BJ (cell line): ENCODE measurements around the gene MRPS6. TPM values are rescaled to one million over a fixed set of nuclear protein-coding genes. Genes with fewer than 3 reads are reported as not detected.

Source experiments
- CTCF ChIA-PET: fragments of 350-600 bp; formaldehyde crosslinking; extraction: SDS; loops from one replicate; lab custom pipeline; 2021; ENCODE audit warnings: antibody characterized with exemption, inconsistent platforms; lab: Yijun Ruan, JAX
- POLR2A ChIA-PET: fragments of 300-600 bp; sonication (Branson Sonifier 250); formaldehyde crosslinking; extraction: SDS; loops from one replicate; lab custom pipeline; 2021; ENCODE audit warnings: antibody characterized with exemption; lab: Charles Lee
- DNase-seq: peaks from one replicate; pipeline ENCODE4 v3.0.0-alpha.2; 2011; ENCODE audit warnings: low read depth
- H3K27me3 ChIP-seq: 2 replicates; pipeline ENCODE4 v1.6.0; 2011; ENCODE audit warnings: low read length; ENCODE audit not compliant: control insufficient read depth, insufficient read depth
- H3K36me3 ChIP-seq: 2 replicates; pipeline ENCODE4 v1.5.1; 2011; ENCODE audit warnings: low read length; ENCODE audit not compliant: control insufficient read depth, insufficient read depth
- H3K4me3 ChIP-seq: 2 replicates; pipeline ENCODE4 v1.5.1; 2011; ENCODE audit warnings: low read depth, mild to moderate bottlenecking, control low read depth, low read length
- polyA plus RNA-seq: library from polyadenylated mRNA; depleted of rRNA; stranded (reverse); fragments of >200 nt; gene quantifications from 2 replicates; pipeline ENCODE4 v1.2.3, GENCODE V29; 2011
- TF ChIP-seq, protein P1 (sequence below): IDR thresholded peaks from 2 replicates; pipeline ENCODE4 v1.5.1; 2011; ENCODE audit warnings: low read depth, mild to moderate bottlenecking, control low read depth, inconsistent platforms, low read length, moderate library complexity; ENCODE audit not compliant: insufficient read depth

MRPS6 gene
- polyA plus RNA-seq, 1 experiment, result 13.8 TPM

- Histone ChIP-seq H3K27me3 (no peaks in the 10 kb centered on the region), H3K36me3 (no peaks in the 10 kb centered on the region), H3K4me3 (no peak overlapping the region)
- POLR2A ChIA-PET, result no interaction called here
- CTCF ChIA-PET, result no interaction called here
- DNase-seq, result no peak
- TF ChIP-seq, protein P1, sequence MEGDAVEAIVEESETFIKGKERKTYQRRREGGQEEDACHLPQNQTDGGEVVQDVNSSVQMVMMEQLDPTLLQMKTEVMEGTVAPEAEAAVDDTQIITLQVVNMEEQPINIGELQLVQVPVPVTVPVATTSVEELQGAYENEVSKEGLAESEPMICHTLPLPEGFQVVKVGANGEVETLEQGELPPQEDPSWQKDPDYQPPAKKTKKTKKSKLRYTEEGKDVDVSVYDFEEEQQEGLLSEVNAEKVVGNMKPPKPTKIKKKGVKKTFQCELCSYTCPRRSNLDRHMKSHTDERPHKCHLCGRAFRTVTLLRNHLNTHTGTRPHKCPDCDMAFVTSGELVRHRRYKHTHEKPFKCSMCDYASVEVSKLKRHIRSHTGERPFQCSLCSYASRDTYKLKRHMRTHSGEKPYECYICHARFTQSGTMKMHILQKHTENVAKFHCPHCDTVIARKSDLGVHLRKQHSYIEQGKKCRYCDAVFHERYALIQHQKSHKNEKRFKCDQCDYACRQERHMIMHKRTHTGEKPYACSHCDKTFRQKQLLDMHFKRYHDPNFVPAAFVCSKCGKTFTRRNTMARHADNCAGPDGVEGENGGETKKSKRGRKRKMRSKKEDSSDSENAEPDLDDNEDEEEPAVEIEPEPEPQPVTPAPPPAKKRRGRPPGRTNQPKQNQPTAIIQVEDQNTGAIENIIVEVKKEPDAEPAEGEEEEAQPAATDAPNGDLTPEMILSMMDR, result no peak
These were observed 75.0 kb downstream of the MRPS6 start for GRCh38 chr21:34148419-34148804.

- CTCF ChIA-PET, result interaction anchor here (0.6 kb wide), 2 partner anchors 18 to 227 kb away, joined by 3 read pairs; no protein-coding TSS in a partner anchor
- no peaks in the 10 kb centered on the region for H3K36me3 ChIP-seq
- no peak for DNase-seq
- no peak overlapping the region for H3K4me3 ChIP-seq
- POLR2A ChIA-PET, result no interaction called here
- H3K27me3 ChIP-seq, result no peaks in the 10 kb centered on the region
- TF ChIP-seq, protein P1, result no peak
These were observed 75.6 kb downstream of the MRPS6 start for GRCh38 chr21:34148826-34149558.

DNA sequence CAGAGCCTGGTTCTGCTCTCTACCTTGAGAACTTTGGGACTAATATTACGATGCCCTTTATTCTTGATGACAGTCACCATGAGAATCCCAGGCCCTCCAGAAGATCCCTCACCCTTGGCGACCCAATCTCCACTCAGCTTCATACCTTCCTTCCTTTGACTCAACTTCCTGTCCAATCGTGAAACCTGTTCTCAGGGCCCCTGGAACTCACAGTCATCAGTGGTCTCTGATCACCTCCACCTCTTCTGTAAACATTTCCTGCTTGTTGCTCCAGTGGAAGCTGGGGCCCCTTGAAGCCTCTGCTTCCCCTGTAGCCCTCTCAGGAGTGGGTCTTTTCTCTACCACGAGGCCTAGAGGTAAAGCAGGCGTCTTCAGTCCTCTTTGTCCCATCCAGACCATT, 79.1 kb downstream of the MRPS6 start:
- Histone ChIP-seq H3K36me3 (no peaks in the 10 kb centered on the region), H3K4me3 (no peak overlapping the region), H3K27me3 (no peaks in the 10 kb centered on the region)
- ChIA-PET CTCF (no interaction called here), POLR2A (no interaction called here)
- TF ChIP-seq, protein P1, result no peak
- no peak for DNase-seq

- no peak overlapping the region for H3K4me3 ChIP-seq
- CTCF ChIA-PET, result interaction anchor here (0.7 kb wide), 1 partner anchor 25 kb away, joined by 3 read pairs; no protein-coding TSS in a partner anchor
- TF ChIP-seq, protein P1, result no peak
- H3K36me3 ChIP-seq, result no peaks in the 10 kb centered on the region
- no peak for DNase-seq
- no peaks in the 10 kb centered on the region for H3K27me3 ChIP-seq
- POLR2A ChIA-PET, result no interaction called here
These were observed 81.5 kb downstream of the MRPS6 start for GRCh38 chr21:34154878-34155277.

GRCh38 chr21:34156957-34157356, 83.6 kb downstream of the MRPS6 start:
- Histone ChIP-seq H3K36me3 (no peaks in the 10 kb centered on the region), H3K27me3 (no peaks in the 10 kb centered on the region), H3K4me3 (no peak overlapping the region)
- ChIA-PET POLR2A (no interaction called here), CTCF (no interaction called here)
- no peak for DNase-seq
- TF ChIP-seq, protein P1, result no peak
